Measurements from ENCODE around the gene ZNF444.

- no peak for TF ChIP-seq ZNF274 (IDR thresholded peaks at IDR 0.05; ENCODE audit: low read depth, low read length)
- no peak for TF ChIP-seq YY1 (IDR thresholded peaks at IDR 0.05; ENCODE audit: insufficient read depth, insufficient read length)
- TF ChIP-seq SUZ12 (IDR thresholded peaks at IDR 0.05; ENCODE audit: extremely low read depth, insufficient read depth, insufficient read length), result no peak
Measured at GRCh38 chr19:56161534-56161933, 20.4 kb downstream of the ZNF444 start.
